GM18873 (cell line): Measurements from ENCODE around the gene AHSP.
A peak's percentile ranks its signal among the peaks of the same experiment; 100 is the strongest.
"Not testable (repeated sequence)": the region's sequence is repeated elsewhere in the genome, so short reads cannot be mapped to it uniquely, and the experiment has no call there.

Source experiments
- ATAC-seq: cut with Tn5 transposase; IDR thresholded peaks from one replicate; pipeline ENCODE4 v1.9.1; 2021; ENCODE audit warnings: mild to moderate bottlenecking, moderate library complexity, moderate number of reproducible peaks; ENCODE audit not compliant: unreplicated experiment, low FRiP score

Gene AHSP

GRCh38 chr16:31527734-31528274 lies at the start of gene AHSP:
Gene AHSP (plus strand): TSS chr16:31527900. CDS start chr16:31528140, 240 bp downstream.
- ATAC-seq, result no peak

- no peak for ATAC-seq
Observed at GRCh38 chr16:31478956-31479355, 48.7 kb upstream of the AHSP start.

- no peak for ATAC-seq
Observed at GRCh38 chr16:31479751-31480150, 47.9 kb upstream of the AHSP start.

- ATAC-seq, result no peak
Observed at GRCh38 chr16:31480851-31481536, 46.7 kb upstream of the AHSP start.

- ATAC-seq, result no peak
Observed at GRCh38 chr16:31483081-31483480, 44.6 kb upstream of the AHSP start, which contains the start of gene SLC5A2. Gene SLC5A2 (plus strand): TSS chr16:31483123. CDS start chr16:31483137, 14 bp downstream.

- not testable (repeated sequence) for ATAC-seq
Observed at GRCh38 chr16:31484048-31484447, 43.7 kb upstream of the AHSP start.

GRCh38 chr16:31484491-31485171 lies 43.1 kb upstream of the AHSP start:
- no peak for ATAC-seq

GRCh38 chr16:31485571-31485970 lies 42.1 kb upstream of the AHSP start:
- no peak for ATAC-seq

GRCh38 chr16:31486045-31486444 lies 41.7 kb upstream of the AHSP start:
- no peak for ATAC-seq

- no peak for ATAC-seq
Observed at GRCh38 chr16:31487071-31487719, 40.5 kb upstream of the AHSP start.

GRCh38 chr16:31487720-31488467 lies 39.8 kb upstream of the AHSP start:
- peak; percentile 63 for ATAC-seq

- ATAC-seq, result no peak
Observed at GRCh38 chr16:31488468-31489297, 39.0 kb upstream of the AHSP start.

GRCh38 chr16:31489298-31489564 lies 38.5 kb upstream of the AHSP start:
- no peak for ATAC-seq

- ATAC-seq, result no peak
Observed at GRCh38 chr16:31489616-31490584, 37.8 kb upstream of the AHSP start.

- ATAC-seq, result no peak
Observed at GRCh38 chr16:31491778-31492418, 35.8 kb upstream of the AHSP start.

GRCh38 chr16:31493506-31494125 lies 34.1 kb upstream of the AHSP start:
- ATAC-seq, result no peak

GRCh38 chr16:31496670-31497069 lies 31.0 kb upstream of the AHSP start:
- ATAC-seq, result no peak

GRCh38 chr16:31498493-31498892 lies 29.2 kb upstream of the AHSP start:
- ATAC-seq, result no peak
